Measurements from ENCODE around the gene CACNA1H. TPM values are rescaled to one million over a fixed set of nuclear protein-coding genes. Genes with fewer than 3 reads are reported as not detected.
"Not testable (repeated sequence)": the region's sequence is repeated elsewhere in the genome, so short reads cannot be mapped to it uniquely, and the experiment has no call there.

Gene CACNA1H
- total RNA-seq, 1 donor from 2014 or later, result 10.9 TPM

DNA sequence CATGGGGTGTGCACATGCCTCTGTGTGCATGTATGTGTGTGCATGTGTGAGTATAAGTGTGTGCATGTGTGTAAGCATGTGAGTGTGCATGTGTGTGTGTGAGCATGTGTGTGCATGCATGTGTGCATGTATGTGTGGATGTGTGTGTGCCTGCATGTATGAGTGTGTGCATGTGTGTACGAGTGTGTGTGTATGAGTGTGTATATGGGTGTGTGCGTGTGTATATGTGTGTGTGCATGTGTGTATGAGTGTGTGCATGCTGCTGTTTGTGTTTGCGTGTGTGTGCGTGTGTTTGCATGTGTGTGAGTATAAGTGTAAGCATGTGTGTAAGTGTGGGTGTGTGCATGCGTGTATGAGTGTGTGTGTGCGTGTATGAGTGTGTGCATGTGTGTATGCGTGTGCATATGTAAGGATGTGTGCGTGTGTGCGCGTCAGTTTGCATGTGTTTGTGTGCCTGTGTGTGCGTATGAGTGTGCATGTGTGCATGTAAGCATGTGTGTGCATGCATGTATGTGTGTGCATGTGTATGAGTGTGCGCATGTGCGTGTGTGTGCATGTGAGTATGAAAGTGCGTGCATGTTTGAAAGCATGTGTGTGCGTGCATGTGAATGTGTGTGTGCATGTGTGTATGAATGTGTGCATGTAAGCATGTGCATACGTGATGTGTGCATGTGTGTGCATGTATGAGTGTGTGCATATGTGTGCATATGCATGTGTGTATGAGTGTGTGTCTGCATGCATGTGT lies 111.6 kb downstream of the CACNA1H start:
- H3K4me1 ChIP-seq, result no peaks in the 10 kb centered on the region
- DNase-seq, result no peak
- no peak for ATAC-seq
- H3K4me3 ChIP-seq, result no peak overlapping the region
- H3K27me3 ChIP-seq, result peaks cover 33% of the 10 kb centered on the region
- no peaks in the 10 kb centered on the region for H3K9me3 ChIP-seq
- H3K36me3 ChIP-seq, result no peaks in the 10 kb centered on the region
- intact Hi-C loops (cut with DNase I), result no loop called here
- TF ChIP-seq, protein P1, sequence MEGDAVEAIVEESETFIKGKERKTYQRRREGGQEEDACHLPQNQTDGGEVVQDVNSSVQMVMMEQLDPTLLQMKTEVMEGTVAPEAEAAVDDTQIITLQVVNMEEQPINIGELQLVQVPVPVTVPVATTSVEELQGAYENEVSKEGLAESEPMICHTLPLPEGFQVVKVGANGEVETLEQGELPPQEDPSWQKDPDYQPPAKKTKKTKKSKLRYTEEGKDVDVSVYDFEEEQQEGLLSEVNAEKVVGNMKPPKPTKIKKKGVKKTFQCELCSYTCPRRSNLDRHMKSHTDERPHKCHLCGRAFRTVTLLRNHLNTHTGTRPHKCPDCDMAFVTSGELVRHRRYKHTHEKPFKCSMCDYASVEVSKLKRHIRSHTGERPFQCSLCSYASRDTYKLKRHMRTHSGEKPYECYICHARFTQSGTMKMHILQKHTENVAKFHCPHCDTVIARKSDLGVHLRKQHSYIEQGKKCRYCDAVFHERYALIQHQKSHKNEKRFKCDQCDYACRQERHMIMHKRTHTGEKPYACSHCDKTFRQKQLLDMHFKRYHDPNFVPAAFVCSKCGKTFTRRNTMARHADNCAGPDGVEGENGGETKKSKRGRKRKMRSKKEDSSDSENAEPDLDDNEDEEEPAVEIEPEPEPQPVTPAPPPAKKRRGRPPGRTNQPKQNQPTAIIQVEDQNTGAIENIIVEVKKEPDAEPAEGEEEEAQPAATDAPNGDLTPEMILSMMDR (IDR thresholded peaks at IDR 0.05), result no peak
- H3K27ac ChIP-seq, result no peak overlapping the region

DNA sequence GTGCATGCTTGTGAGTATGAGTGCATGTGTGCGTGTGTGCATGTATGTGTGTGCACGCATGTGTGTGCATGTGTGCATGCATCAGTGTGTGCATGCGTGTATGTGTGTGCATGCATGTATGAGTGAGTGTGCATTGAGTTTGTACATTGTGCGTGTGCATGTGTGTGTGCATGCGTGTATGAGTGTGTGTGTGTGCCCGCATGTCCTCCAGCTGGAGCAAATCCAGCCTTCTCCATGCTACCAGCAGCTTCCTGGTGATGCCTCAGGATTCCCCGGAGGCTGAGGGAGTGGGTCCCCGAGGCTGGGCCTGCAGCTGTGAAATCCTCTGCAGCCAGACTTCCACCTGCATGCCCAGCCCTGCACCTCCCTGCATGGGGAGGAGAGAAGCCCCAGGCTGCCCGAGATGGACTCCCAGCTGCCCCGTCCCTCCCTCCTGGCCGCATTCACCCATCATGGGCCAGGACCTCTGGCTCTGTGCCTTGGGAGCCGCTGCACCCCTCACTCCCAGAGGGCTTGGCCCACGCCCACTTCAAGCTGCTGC lies 112.3 kb downstream of the CACNA1H start:
- Histone ChIP-seq H3K9me3 (no peaks in the 10 kb centered on the region), H3K4me1 (no peaks in the 10 kb centered on the region), H3K27ac (no peak overlapping the region), H3K27me3 (peaks cover 26% of the 10 kb centered on the region), H3K36me3 (no peaks in the 10 kb centered on the region), H3K4me3 (no peak overlapping the region)
- TF ChIP-seq, protein P1 (IDR thresholded peaks at IDR 0.05), result no peak
- no peak for DNase-seq
- no peak for ATAC-seq
- intact Hi-C loops (cut with DNase I), result no loop called here

GRCh38 chr16:1265826-1266225 lies 112.9 kb downstream of the CACNA1H start:
- intact Hi-C loops (cut with DNase I), result no loop called here
- no peaks in the 10 kb centered on the region for H3K4me1 ChIP-seq
- no peak for DNase-seq
- H3K36me3 ChIP-seq, result no peaks in the 10 kb centered on the region
- no peak overlapping the region for H3K27ac ChIP-seq
- TF ChIP-seq, protein P1 (IDR thresholded peaks at IDR 0.05), result no peak
- H3K27me3 ChIP-seq, result peaks cover 24% of the 10 kb centered on the region
- ATAC-seq, result no peak
- H3K4me3 ChIP-seq, result no peak overlapping the region
- no peaks in the 10 kb centered on the region for H3K9me3 ChIP-seq

- DNase-seq; H3K4me1 ChIP-seq; intact Hi-C loops (cut with DNase I); H3K4me3 ChIP-seq; H3K27me3 ChIP-seq; H3K36me3 ChIP-seq; ATAC-seq; H3K9me3 ChIP-seq; H3K27ac ChIP-seq: not testable (repeated sequence)
Measured at GRCh38 chr16:1269418-1269817, 116.5 kb downstream of the CACNA1H start.

- no peaks in the 10 kb centered on the region for H3K27me3 ChIP-seq
- no peak for DNase-seq
- H3K9me3 ChIP-seq, result no peaks in the 10 kb centered on the region
- no peak overlapping the region for H3K4me3 ChIP-seq
- intact Hi-C loops (cut with DNase I), result no loop called here
- no peak overlapping the region for H3K27ac ChIP-seq
- no peaks in the 10 kb centered on the region for H3K4me1 ChIP-seq
- TF ChIP-seq, protein P1 (IDR thresholded peaks at IDR 0.05), result no peak
- no peaks in the 10 kb centered on the region for H3K36me3 ChIP-seq
- ATAC-seq, result no peak
Measured at GRCh38 chr16:1271380-1271723, 118.4 kb downstream of the CACNA1H start.

Other genes starting within 250 kb of the CACNA1H start
- 19.0 TPM for gene LMF1, start 182.1 kb upstream of the CACNA1H start, total RNA-seq
- 0.81 TPM for gene SOX8, start 171.3 kb upstream of the CACNA1H start, total RNA-seq
- not detected for gene SSTR5, start 80.4 kb upstream of the CACNA1H start, total RNA-seq
- not detected for gene C1QTNF8, start 56.9 kb upstream of the CACNA1H start, total RNA-seq
- gene TPSG1, start 72.2 kb downstream of the CACNA1H start, total RNA-seq, result 2.3 TPM
- 181 TPM for gene TPSB2, start 77.1 kb downstream of the CACNA1H start, total RNA-seq
- gene TPSAB1, start 87.6 kb downstream of the CACNA1H start, total RNA-seq, result 122 TPM
- gene TPSD1, start 103.0 kb downstream of the CACNA1H start, total RNA-seq, result 9.4 TPM
- 95.6 TPM for gene UBE2I, start 156.5 kb downstream of the CACNA1H start, total RNA-seq
- gene BAIAP3, start 180.5 kb downstream of the CACNA1H start, total RNA-seq, result 3.0 TPM
- 43.8 TPM for gene TSR3, start 198.8 kb downstream of the CACNA1H start, total RNA-seq
- 82.9 TPM for gene GNPTG, start 198.8 kb downstream of the CACNA1H start, total RNA-seq